NCI-H748 treated with DMSO at 0.1 percent for 48 hours (cell line): ENCODE results near the gene ROS1.

Experiments used
- DNase-seq: peaks from one replicate; lab custom pipeline; 2025; lab: John Stamatoyannopoulos, UW

Gene ROS1

DNA sequence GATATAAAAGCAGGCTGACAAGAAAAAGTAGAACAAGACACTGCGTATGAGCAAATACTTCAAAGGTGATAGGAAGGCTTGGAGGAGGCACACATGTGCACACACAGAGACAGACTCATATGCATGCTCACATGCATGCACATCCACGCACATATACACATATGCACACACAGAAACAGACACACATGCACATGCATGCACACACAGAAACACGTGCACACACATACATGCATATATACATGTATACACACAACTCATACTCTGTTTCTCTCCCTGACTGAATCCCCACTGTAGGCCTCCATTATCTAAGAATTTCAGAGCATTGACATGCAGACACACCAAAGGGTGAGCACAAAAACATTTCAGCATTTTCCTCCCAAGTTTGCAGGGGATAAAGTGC is 116.7 kb downstream of the ROS1 start:
- no peak for DNase-seq

DNA sequence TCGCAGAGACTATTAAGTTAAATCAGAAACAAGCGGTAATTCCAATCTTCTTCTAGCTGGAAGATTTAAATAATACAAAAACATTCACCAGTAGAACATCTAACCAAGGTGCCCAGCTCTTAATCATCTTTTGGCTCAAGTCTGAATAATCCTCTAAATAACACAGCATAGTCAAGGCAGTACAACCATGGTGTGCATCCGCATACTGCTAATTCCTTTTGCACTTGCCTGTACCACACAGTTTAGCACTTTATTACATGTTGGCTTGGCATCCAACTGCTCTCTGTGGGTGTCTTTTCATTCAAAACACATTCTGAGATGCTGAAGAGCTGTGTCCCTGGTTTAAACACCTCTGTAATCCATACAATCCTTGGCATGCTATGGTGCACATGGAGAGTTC is 118.1 kb downstream of the ROS1 start:
- DNase-seq, result no peak

DNA sequence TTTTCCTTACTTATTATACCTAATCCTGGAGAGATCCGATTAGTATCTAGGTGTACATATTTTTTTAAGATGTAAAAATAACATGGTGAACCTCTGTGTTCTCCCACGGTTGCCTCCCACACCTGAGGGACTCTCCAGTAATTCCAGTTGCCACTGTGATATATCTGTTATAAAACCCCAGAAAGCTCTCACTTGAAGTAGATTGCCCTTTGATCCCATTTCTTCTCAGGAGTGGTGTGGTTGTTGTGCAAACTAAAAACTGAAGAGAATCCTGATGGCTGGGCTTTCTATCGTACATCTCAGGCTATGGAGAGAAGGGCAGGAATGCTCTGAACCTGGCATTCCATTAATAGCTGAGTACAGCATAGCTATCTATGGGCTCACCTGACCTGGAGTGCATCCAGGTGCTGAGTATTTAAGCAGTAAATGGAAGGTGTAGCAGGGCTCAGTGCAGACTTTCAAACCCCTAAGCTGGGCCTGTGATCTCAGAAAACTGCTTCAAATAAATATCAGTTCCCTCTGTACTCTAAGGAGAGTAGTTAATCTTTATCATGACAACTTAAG is 119.4 kb downstream of the ROS1 start:
- DNase-seq, result no peak

- no peak for DNase-seq
Observed at GRCh38 chr6:117304446-117304845, 121.3 kb downstream of the ROS1 start.

DNA sequence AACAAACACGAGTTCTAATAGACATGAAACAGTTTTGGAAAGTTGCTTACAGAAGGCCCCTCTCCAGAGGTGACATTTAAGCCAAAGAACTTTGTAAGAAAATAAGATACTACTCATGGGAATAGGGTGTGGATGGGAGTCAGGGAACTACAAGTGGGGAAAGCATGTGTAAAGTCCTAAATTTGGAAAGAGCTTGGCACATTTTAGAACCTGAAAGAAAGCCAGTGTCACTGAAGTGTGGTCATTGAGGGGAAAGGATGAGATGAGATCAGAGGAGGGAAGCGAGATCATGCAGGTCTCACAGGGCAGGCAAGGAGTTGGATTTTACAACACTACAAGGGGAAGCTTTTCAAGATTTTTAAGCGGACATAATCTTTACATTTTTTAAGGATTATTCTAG is 122.4 kb downstream of the ROS1 start:
- DNase-seq, result no peak

GRCh38 chr6:117298941-117299340 is 126.8 kb downstream of the ROS1 start:
- no peak for DNase-seq

GRCh38 chr6:117290173-117290846 is 135.4 kb downstream of the ROS1 start:
- DNase-seq, result no peak

DNA sequence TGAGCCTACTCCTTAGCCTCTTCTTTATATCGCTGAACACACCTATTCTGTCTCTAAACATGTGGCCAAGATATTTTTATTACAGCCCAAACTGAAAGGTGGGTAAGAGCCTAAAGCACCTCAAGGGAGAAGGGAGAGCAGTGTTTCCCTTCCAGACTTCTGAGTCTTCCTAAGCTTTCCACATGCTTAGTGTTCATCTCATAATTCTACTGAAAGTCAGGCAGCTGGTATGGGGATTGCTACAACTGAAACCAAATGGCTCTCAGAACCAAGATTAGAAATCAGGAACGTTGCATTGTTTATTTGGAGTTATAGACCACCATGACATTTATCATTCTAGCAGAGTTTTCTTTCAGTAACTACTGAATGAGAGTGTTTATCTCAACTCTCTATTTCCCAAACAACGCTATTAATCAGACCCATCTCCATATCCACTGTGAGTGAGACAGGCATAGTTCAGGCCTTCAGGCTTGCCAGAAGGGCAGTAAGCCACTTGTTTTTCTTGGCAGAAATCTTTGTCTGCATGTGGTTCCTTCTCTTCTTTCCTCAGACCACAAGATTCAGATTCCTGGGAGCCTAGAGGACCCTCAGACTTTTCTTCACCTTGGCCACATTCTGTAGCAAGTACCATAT is 137.5 kb downstream of the ROS1 start:
- DNase-seq, result no peak

DNA sequence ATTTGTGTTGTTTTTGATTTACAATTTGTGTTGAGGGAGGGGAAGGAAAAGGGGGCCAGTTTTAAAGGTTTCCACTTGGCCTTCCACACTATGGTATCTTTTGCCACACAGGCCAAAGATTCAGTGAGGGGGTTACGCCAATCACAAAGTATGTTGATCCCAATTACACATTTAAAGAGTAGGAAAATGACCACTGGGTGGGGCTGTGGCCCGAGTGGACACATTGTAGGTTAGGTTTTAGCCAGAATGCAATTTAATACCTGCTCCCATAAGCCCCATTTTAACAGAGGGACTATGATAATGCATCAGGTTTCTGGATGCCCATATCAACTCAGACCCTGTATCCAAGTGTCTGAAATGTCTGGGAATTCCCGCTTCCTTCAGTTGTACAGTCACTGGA is 144.8 kb downstream of the ROS1 start:
- no peak for DNase-seq

DNA sequence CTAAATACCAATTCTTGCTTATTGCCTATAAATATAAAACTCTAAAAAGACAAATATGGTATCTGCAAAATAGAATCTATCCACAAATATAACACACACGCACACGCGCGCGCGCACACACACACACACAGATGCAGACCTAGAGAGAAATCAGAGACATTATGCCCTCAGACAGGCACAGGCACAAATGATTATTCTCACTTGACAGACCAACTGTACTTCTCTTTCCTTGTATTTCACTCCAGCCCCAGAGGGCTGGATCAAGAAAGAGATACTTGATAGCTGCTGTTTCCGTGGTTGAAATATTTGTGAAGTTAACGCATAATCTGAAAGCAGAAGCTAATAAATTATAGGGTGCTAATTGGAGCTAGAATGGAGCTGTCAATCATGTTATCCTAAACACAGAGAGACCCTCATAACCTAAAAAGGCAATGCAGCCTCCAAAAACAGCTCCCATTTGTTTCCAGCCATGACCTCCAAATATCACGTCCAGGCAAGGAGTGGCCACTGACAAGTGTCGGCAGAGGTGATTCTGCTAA is 148.9 kb downstream of the ROS1 start:
- no peak for DNase-seq

DNA sequence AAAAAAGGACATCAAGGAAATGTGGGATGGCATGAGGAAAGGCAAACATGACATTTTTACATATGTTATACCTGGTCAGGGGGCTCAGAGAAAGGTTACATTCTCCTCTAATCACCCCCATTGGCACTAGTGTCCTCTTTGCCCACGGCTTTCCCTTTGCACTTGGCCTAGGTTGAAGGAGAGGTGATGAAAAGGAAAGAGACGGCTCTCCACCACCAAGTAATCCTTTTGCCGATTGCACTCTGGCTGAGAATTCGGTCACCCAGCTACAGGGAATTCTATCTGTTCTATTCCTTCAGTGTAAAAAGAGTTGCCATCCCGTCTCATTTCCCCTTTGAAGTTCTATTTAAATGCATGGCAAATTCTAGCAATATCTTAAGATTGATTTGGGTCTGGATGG is 150.0 kb downstream of the ROS1 start:
- no peak for DNase-seq

GRCh38 chr6:117275205-117275604 is 150.5 kb downstream of the ROS1 start:
- no peak for DNase-seq

- no peak for DNase-seq
Observed at GRCh38 chr6:117272891-117273290, 152.9 kb downstream of the ROS1 start.

GRCh38 chr6:117272032-117272866 is 153.5 kb downstream of the ROS1 start:
- no peak for DNase-seq

DNA sequence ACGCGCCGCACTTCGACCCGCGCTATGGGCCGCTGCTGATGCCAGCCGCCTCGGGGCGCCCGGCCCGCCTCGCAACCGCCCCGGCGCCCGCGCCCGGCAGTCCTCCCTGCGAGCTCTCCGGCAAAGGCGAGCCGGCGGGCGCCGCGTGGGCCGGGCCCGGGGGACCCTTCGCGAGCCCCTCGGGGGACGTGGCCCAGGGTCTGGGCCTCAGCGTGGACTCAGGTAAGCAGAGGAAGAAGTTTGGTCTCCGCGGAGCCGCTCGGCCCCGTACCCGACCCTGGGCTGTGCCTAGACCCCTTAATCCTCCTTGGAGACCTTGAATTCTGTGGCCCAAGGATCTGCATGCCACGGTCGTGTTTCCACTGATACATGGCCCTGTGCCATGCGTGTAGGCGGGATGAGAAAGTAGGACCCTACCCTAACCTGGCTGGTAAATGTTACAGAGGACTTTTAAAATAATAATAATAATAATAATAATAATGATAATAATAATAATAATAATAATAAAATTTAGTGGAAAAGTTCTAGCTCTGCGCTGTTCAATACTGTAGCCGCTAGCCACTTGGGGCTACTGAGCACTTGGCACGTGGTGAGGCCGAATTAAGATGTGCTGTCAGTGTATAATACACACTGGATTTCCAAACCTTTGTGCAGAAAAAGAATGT is 154.8 kb downstream of the ROS1 start:
- no peak for DNase-seq

DNA sequence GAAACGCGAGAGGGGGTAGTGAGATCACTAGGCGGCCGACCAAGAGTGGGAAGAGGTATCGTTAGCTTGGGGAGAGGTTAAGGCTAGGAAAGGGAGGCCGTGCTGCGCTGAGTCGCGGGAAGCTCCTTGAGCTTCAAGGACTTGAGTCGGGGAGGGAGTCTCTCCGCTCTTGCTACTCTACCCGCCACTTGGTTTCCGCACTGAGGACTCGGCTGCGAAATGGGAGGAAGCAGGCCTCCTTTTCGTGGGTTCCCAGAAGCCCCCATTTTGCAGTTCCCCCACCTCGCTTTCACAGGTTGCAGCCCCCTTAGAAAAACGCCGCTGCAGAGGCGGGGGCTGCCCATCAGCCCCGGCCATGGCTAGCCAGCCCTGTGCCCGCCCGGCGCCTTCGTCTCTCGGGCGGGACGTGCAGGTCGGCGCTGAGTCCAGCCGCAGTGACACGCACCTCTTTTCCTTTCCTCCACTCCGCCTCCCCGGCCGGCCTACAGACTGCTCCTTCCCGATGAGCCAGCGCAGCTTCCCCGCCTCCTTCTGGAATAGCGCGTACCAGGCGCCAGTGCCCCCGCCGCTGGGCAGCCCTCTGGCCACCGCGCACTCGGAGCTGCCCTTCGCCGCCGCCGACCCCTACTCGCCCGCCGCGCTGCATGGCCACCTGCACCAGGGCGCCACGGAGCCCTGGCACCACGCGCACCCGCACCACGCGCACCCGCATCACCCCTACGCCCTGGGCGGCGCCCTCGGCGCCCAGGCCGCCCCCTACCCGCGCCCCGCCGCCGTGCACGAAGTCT is 155.5 kb downstream of the ROS1 start:
- no peak for DNase-seq

- DNase-seq, result no peak
Observed at GRCh38 chr6:117269638-117270054, 156.1 kb downstream of the ROS1 start.

GRCh38 chr6:117268924-117269323 is 156.8 kb downstream of the ROS1 start:
- DNase-seq, result no peak

- DNase-seq, result no peak
Observed at GRCh38 chr6:117267766-117268534, 157.8 kb downstream of the ROS1 start.

DNA sequence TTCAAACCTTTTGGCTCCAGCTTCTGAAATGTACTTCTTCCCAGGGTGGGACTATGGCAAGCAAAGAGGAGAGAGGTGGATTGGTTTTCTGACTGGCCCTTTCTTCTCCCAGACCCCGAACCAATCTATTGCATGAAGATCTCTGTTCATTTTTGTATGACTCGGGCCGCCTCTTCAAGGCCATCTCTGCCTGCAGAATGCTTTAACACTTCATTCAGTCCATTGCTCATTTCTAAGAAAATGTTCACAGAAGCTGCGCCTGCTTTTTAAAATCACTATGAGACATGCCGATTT is 158.7 kb downstream of the ROS1 start:
- DNase-seq, result no peak
